K562 (cell line): ENCODE data around the gene EIF4E. TPM values are rescaled to one million over a fixed set of nuclear protein-coding genes. Genes with fewer than 3 reads are reported as not detected.
A peak's percentile ranks its signal among the peaks of the same experiment; 100 is the strongest.

ENCODE experiments used
- ATAC-seq: fragments of 200-7000 bp; cut with Tn5 transposase; 3 replicates; pipeline ENCODE4 v1.9.1; 2020; ENCODE audit warnings: moderate library complexity
- BruUV-seq: library from RNA; stranded (reverse); fragments of 400-500 nt; replicated peaks from 2 replicates; lab custom pipeline; 2021; lab: Mats Ljungman, UMichigan
- CTCF ChIA-PET: fragments of 300-600 bp; formaldehyde crosslinking; extraction: SDS; loops from one replicate; lab custom pipeline; 2021; ENCODE audit warnings: low intra/inter-chr PET ratio; lab: Yijun Ruan, JAX
- POLR2A ChIA-PET: fragments of 300-600, 350-650 bp; sonication (Branson Sonifier 250); formaldehyde crosslinking; extraction: SDS; loops from one replicate; lab custom pipeline; 2021; ENCODE audit warnings: antibody characterized with exemption, inconsistent platforms; lab: Yijun Ruan, JAX
- DNase-seq, 4 experiments: peaks; one replicate each; pipeline versions ENCODE4 v3.0.0 to v3.0.0-alpha.2; 2011 to 2018; ENCODE audit warnings: low spot score in 3 of 4, mixed read lengths in 3 of 4; ENCODE audit errors: extremely low read depth in 1 of 4
- FAIRE-seq: peaks from 2 replicates; lab custom pipeline; 2011; peaks lifted over from hg19 to GRCh38; lab: Jason Lieb, UNC
- H2AFZ ChIP-seq: 2 replicates; pipeline ENCODE4 v1.6.0; 2011; ENCODE audit warnings: low read depth, low read length, control low read depth, inconsistent platforms
- H3K27ac ChIP-seq: fragments of 200-600 bp; 3 replicates; pipeline ENCODE4 v1.8.0; 2011; ENCODE audit warnings: low read depth, mild to moderate bottlenecking, control low read depth, inconsistent platforms, low read length, moderate library complexity, mixed read lengths; ENCODE audit errors: extremely low read depth
- H3K27me3 ChIP-seq, 2 experiments: fragments of 300-600 bp in 1 of 2; 2 replicates in 1 of 2; 3 replicates in 1 of 2; pipeline versions ENCODE4 v1.6.0 to v1.8.0; 2011; ENCODE audit warnings: inconsistent platforms in 2 of 2, low read length in 2 of 2, mild to moderate bottlenecking in 1 of 2, mixed read lengths in 1 of 2, moderate library complexity in 1 of 2; ENCODE audit not compliant: control insufficient read depth in 2 of 2, insufficient read depth in 2 of 2
- H3K36me3 ChIP-seq: fragments of 300-600 bp; 3 replicates; pipeline ENCODE4 v1.8.0; 2011; ENCODE audit warnings: mild to moderate bottlenecking, low read length, inconsistent platforms; ENCODE audit not compliant: control insufficient read depth, insufficient read depth
- H3K4me1 ChIP-seq, 2 experiments: fragments of 200-600 bp in 1 of 2; replicated peaks in 1 of 2; 2 replicates in 1 of 2; 3 replicates in 1 of 2; pipeline versions ENCODE4 v1.5.1 to v1.8.0; 2011; ENCODE audit warnings: inconsistent platforms in 2 of 2, low read length in 2 of 2, mild to moderate bottlenecking in 1 of 2, mixed read lengths in 1 of 2, moderate library complexity in 1 of 2; ENCODE audit not compliant: control insufficient read depth in 2 of 2, insufficient read depth in 2 of 2
- H3K4me2 ChIP-seq: 2 replicates; pipeline ENCODE4 v1.6.1; 2011; ENCODE audit warnings: low read length, control low read depth, inconsistent platforms, mixed read lengths; ENCODE audit not compliant: insufficient read depth
- H3K4me3 ChIP-seq: fragments of 200-600 bp; sonication (generic), shearing (Covaris generic); 2 replicates; pipeline ENCODE4 v1.5.1; 2016; ENCODE audit warnings: control low read depth, inconsistent platforms
- H3K79me2 ChIP-seq: fragments of 200-600 bp; 3 replicates; pipeline ENCODE4 v1.8.0; 2011; ENCODE audit warnings: low read length, inconsistent platforms; ENCODE audit not compliant: control insufficient read depth, insufficient read depth
- H3K9ac ChIP-seq, 2 experiments: 2 replicates each; pipeline versions ENCODE4 v1.6.0 to v1.6.1; 2011; ENCODE audit warnings: low read depth in 2 of 2, low read length in 2 of 2, control low read depth in 1 of 2, inconsistent platforms in 1 of 2, mild to moderate bottlenecking in 1 of 2, mixed read lengths in 1 of 2; ENCODE audit not compliant: insufficient read depth in 1 of 2
- H3K9me1 ChIP-seq: one replicate; pipeline ENCODE4 v1.6.0; 2011; ENCODE audit warnings: inconsistent platforms, mild to moderate bottlenecking, low read length, moderate library complexity; ENCODE audit not compliant: control insufficient read depth, insufficient read depth
- H3K9me3 ChIP-seq: replicated peaks from 2 replicates; pipeline ENCODE4 v1.5.1; 2011; ENCODE audit warnings: low read depth, low read length, inconsistent platforms; ENCODE audit not compliant: control insufficient read depth, insufficient read depth
- H4K20me1 ChIP-seq: replicated peaks from 2 replicates; pipeline ENCODE4 v1.6.1; 2011; ENCODE audit warnings: low read length, inconsistent platforms, mixed read lengths; ENCODE audit not compliant: control insufficient read depth, insufficient read depth
- CHD7 ChIP-seq: fragments of 200-600 bp; sonication (generic); IDR thresholded peaks from one replicate; pipeline ENCODE4 v1.6.1; 2012; ENCODE audit warnings: mild to moderate bottlenecking, low read depth, low read length, inconsistent platforms
- CXXC5 ChIP-seq: fragments of 250-450 bp; sonication (Bioruptor Pico); IDR thresholded peaks from 2 replicates; pipeline ENCODE4 v1.8.0; 2022; ENCODE audit warnings: inconsistent platforms, mild to moderate bottlenecking, moderate library complexity
- HMBOX1 ChIP-seq: sonication (generic); IDR thresholded peaks from 2 replicates; pipeline ENCODE4 v1.6.1; 2016
- TBP ChIP-seq: optimal IDR thresholded peaks from 2 replicates; pipeline ENCODE3; 2011; ENCODE audit warnings: low read depth, low read length, improper control_type of control experiment
- ZBTB43 ChIP-seq: sonication (generic); formaldehyde crosslinking; IDR thresholded peaks from 2 replicates; pipeline ENCODE4 v1.8.0; 2023; ENCODE audit warnings: mild to moderate bottlenecking, missing genetic modification reagents
- ZC3H4 ChIP-seq: sonication (generic); formaldehyde crosslinking; IDR thresholded peaks from 2 replicates; pipeline ENCODE4 v1.9.0; 2021; ENCODE audit warnings: missing genetic modification reagents, borderline replicate concordance
- ZEB2 ChIP-seq: fragments of 450-650 bp; IDR thresholded peaks from 2 replicates; pipeline ENCODE4 v1.6.1; 2016
- WGBS: fragments of 100-300 bp; shearing (Covaris generic); methylation state at CpG from one replicate; pipeline ENCODE4 v1.1.6; 2016; ENCODE audit warnings: low coverage, mixed read lengths; ENCODE audit not compliant: insufficient coverage; ENCODE audit errors: missing lambda C conversion rate; 5-methylcytosine and 5-hydroxymethylcytosine counted together
- in situ Hi-C: fragments of 300-500 bp; cut with MboI; formaldehyde crosslinking; loops from 4 replicates; pipeline ENCODE4 v1.15.0; 2018; ENCODE audit warnings: inconsistent platforms, mixed read lengths
- intact Hi-C: fragments of 100-400 bp; cut with micrococcal nuclease; formaldehyde crosslinking; loops from 2 replicates; pipeline ENCODE4 v1.14.2; 2022
- polyA plus RNA-seq, 8 experiments: library from polyadenylated mRNA; depleted of rRNA in 4 of 8; stranded (reverse) in 5 of 8; unstranded in 3 of 8; fragments of >200 nt; fragmentation: Nextera tagmentation in 2 of 8; fragmentation: Illumina TruSeq in 1 of 8; extraction: Ambion mirVana in 2 of 8; extraction: Trizol in 1 of 8; gene quantifications; 2 replicates each; pipeline versions ENCODE4 v1.2.1 to v1.2.3, GENCODE V29; 2011 to 2014; ENCODE audit warnings: inconsistent platforms in 1 of 8, missing spikeins in 1 of 8
- total RNA-seq, 7 experiments: library from RNA; depleted of rRNA in 6 of 7; stranded (reverse); fragments of >200 nt in 6 of 7; fragmentation: Illumina TruSeq in 2 of 7; extraction: Trizol in 2 of 7; gene quantifications; 2 replicates each; pipeline versions ENCODE4 v1.2.1 to v1.2.3, GENCODE V29; 2011 to 2021; ENCODE audit warnings: low replicate concordance in 1 of 7

Gene EIF4E
- total and polyA plus RNA-seq, 9 of the 15 experiments (the other 6 are each of a cell fraction or from before 2014, with no cell fraction given) = 164 to 489 (median 179) TPM

GRCh38 chr4:98861100-98861884 lies 67.6 kb downstream of the EIF4E start:
- Histone ChIP-seq H3K4me3 (no peak overlapping the region), H4K20me1 (no peaks in the 10 kb centered on the region), H3K27ac (peak overlapping the region; percentile 77), H3K27me3 (no peaks in the 10 kb centered on the region), H3K9me1 (no peaks in the 10 kb centered on the region), H3K9me3 (no peaks in the 10 kb centered on the region), H3K9ac (peak overlapping the region in 1 of 2 experiments; percentile 56; a peak in 2 of 4 replicates), H3K79me2 (no peaks in the 10 kb centered on the region), H2AFZ (peak overlapping the region; percentile 79), H3K4me1 (peaks cover 6 to 29% of the 10 kb centered on the region in 2 experiments; a peak in 3 of 5 replicates), H3K4me2 (peak overlapping the region; percentile 47; the same call in 1 of the 2 replicates), H3K36me3 (no peaks in the 10 kb centered on the region)
- in situ Hi-C loops = no loop called here
- 26% methylated on average over 3 of the region's 3 CpGs for WGBS
- ATAC-seq (peak; percentile 93), DNase-seq (peak; percentile 53 to 89 (median 72)), FAIRE-seq (peak; percentile 89)
- BruUV-seq = no TSS peak
- intact Hi-C loops = no loop called here
- ChIA-PET CTCF (no interaction called here), POLR2A (interaction anchor here (0.9 to 1.1 kb wide), 5 partner anchors 8 to 61 kb away, joined by 3 to 4 read pairs (median 3); no protein-coding TSS in a partner anchor)
- TF ChIP-seq CXXC5 (CRISPR knock-in tag) (0 out of 2 replicates have a peak, but pooled peaks have one; percentile 41), TBP (peak; percentile 39), HMBOX1 (peak; percentile 97), CHD7 (no peak), ZBTB43 (CRISPR knock-in tag) (no peak), ZC3H4 (CRISPR knock-in tag) (no peak), ZEB2 (peak; percentile 82; the same call in 1 of the 2 replicates)
